ENCODE results near the gene GDF10.

Gene GDF10

GRCh38 chr10:47299611-47300428, at the start of gene GDF10:
Gene GDF10 (plus strand): TSS chr10:47300197. CDS start chr10:47300652, 455 bp downstream.
- DNase-seq (ENCODE audit: low spot score): no peak

- no peak for DNase-seq (ENCODE audit: low spot score)
Measured at GRCh38 chr10:47252093-47252780, 47.8 kb upstream of the GDF10 start.

GRCh38 chr10:47253030-47253637, 46.9 kb upstream of the GDF10 start:
- DNase-seq (ENCODE audit: low spot score): no peak

GRCh38 chr10:47253651-47254375, 46.2 kb upstream of the GDF10 start:
- DNase-seq (ENCODE audit: low spot score): no peak

- no peak for DNase-seq (ENCODE audit: low spot score)
Measured at GRCh38 chr10:47254611-47255010, 45.4 kb upstream of the GDF10 start.

GRCh38 chr10:47255033-47255813, 44.8 kb upstream of the GDF10 start:
- no peak for DNase-seq (ENCODE audit: low spot score)

GRCh38 chr10:47255866-47256265, 44.1 kb upstream of the GDF10 start:
- no peak for DNase-seq (ENCODE audit: low spot score)

GRCh38 chr10:47256751-47257336, 43.2 kb upstream of the GDF10 start:
- peak; percentile 40 for DNase-seq (ENCODE audit: low spot score)

- DNase-seq (ENCODE audit: low spot score): no peak
Measured at GRCh38 chr10:47257396-47258120, 42.4 kb upstream of the GDF10 start.

- no peak for DNase-seq (ENCODE audit: low spot score)
Measured at GRCh38 chr10:47258921-47259320, 41.1 kb upstream of the GDF10 start.

- no peak for DNase-seq (ENCODE audit: low spot score)
Measured at GRCh38 chr10:47259466-47259865, 40.5 kb upstream of the GDF10 start.

GRCh38 chr10:47260505-47261111, 39.4 kb upstream of the GDF10 start:
- DNase-seq (ENCODE audit: low spot score): no peak

- DNase-seq (ENCODE audit: low spot score): peak; percentile 30
Measured at GRCh38 chr10:47261121-47261520, 38.9 kb upstream of the GDF10 start.

- no peak for DNase-seq (ENCODE audit: low spot score)
Measured at GRCh38 chr10:47261556-47261955, 38.4 kb upstream of the GDF10 start.

GRCh38 chr10:47262606-47263533, 37.1 kb upstream of the GDF10 start:
- no peak for DNase-seq (ENCODE audit: low spot score)

- DNase-seq (ENCODE audit: low spot score): no peak
Measured at GRCh38 chr10:47264797-47265281, 35.2 kb upstream of the GDF10 start.

GRCh38 chr10:47266602-47267001, 33.4 kb upstream of the GDF10 start:
- no peak for DNase-seq (ENCODE audit: low spot score)

GRCh38 chr10:47268696-47269095, 31.3 kb upstream of the GDF10 start:
- DNase-seq (ENCODE audit: low spot score): no peak

- peak; percentile 2 for DNase-seq (ENCODE audit: low spot score)
Measured at GRCh38 chr10:47269294-47269693, 30.7 kb upstream of the GDF10 start.

Measured in NAMALWA (cell line).